DOHH2 (cell line): ENCODE data around the gene GNLY.

Experiments
- H3F3A ChIP-seq: fragments of 200-600 bp; sonication (generic), shearing (Covaris generic); 2 replicates; pipeline ENCODE4 v1.6.0; 2016; ENCODE audit warnings: antibody characterized with exemption, mild to moderate bottlenecking; ENCODE audit not compliant: control insufficient read depth, insufficient read depth
- H3K27ac ChIP-seq: fragments of 200-600 bp; sonication (generic); 2 replicates; pipeline ENCODE4 v1.5.1; 2014; ENCODE audit warnings: low read depth, mild to moderate bottlenecking, low read length, moderate library complexity
- H3K27me3 ChIP-seq: fragments of 200-600 bp; sonication (generic); 2 replicates; pipeline ENCODE4 v1.6.1; 2014; ENCODE audit warnings: mild to moderate bottlenecking, low read length, mixed read lengths; ENCODE audit not compliant: control insufficient read depth
- H3K36me3 ChIP-seq: fragments of 200-600 bp; sonication (generic); 2 replicates; pipeline ENCODE4 v1.6.1; 2014; ENCODE audit warnings: mild to moderate bottlenecking, low read length, moderate library complexity, mixed read lengths; ENCODE audit not compliant: control insufficient read depth
- H3K4me1 ChIP-seq: fragments of 200-600 bp; sonication (generic); 2 replicates; pipeline ENCODE4 v1.6.1; 2014; ENCODE audit warnings: mild to moderate bottlenecking, low read length, mixed read lengths; ENCODE audit not compliant: control insufficient read depth
- H3K4me2 ChIP-seq: fragments of 200-600 bp; sonication (generic); 2 replicates; pipeline ENCODE4 v1.6.0; 2014; ENCODE audit warnings: mild to moderate bottlenecking, low read length, moderate library complexity
- H3K4me3 ChIP-seq: fragments of 200-600 bp; sonication (generic); 2 replicates; pipeline ENCODE4 v1.5.1; 2014; ENCODE audit warnings: mild to moderate bottlenecking, low read length, mixed read lengths
- H3K79me2 ChIP-seq: fragments of 200-600 bp; sonication (generic); 2 replicates; pipeline ENCODE4 v1.6.1; 2014; ENCODE audit warnings: mild to moderate bottlenecking, low read length, mixed read lengths; ENCODE audit not compliant: control insufficient read depth
- H3K9me2 ChIP-seq: fragments of 200-600 bp; sonication (generic); replicated peaks from 2 replicates; pipeline ENCODE4 v1.6.1; 2014; ENCODE audit warnings: mild to moderate bottlenecking, low read length, mixed read lengths; ENCODE audit not compliant: control insufficient read depth
- H3K9me3 ChIP-seq: fragments of 200-600 bp; sonication (generic); 2 replicates; pipeline ENCODE4 v1.6.1; 2014; ENCODE audit warnings: antibody characterized with exemption, low read length, mixed read lengths; ENCODE audit not compliant: control insufficient read depth, insufficient read depth
- H4K20me1 ChIP-seq: fragments of 200-600 bp; sonication (generic); 2 replicates; pipeline ENCODE4 v1.6.0; 2014; ENCODE audit warnings: low read depth, mild to moderate bottlenecking, antibody characterized with exemption, low read length, moderate library complexity; ENCODE audit not compliant: control insufficient read depth, insufficient read depth
- EZH2phosphoT487 ChIP-seq: fragments of 200-600 bp; sonication (generic); IDR thresholded peaks from 2 replicates; pipeline ENCODE4 v1.6.1; 2017; ENCODE audit warnings: borderline replicate concordance, mild to moderate bottlenecking, antibody characterized with exemption, low read length, moderate library complexity, mixed read lengths
- TF ChIP-seq, protein P1 (sequence below): fragments of 200-600 bp; sonication (generic); IDR thresholded peaks from one replicate; pipeline ENCODE4 v1.5.1; 2014; ENCODE audit warnings: antibody characterized with exemption, mild to moderate bottlenecking, low read depth, low read length; ENCODE audit not compliant: poor library complexity, severe bottlenecking

GNLY gene

GRCh38 chr2:85740193-85740592 lies 46.0 kb downstream of the GNLY start:
- no peaks in the 10 kb centered on the region for H3K9me2 ChIP-seq
- H3K9me3 ChIP-seq = no peaks in the 10 kb centered on the region
- H3K4me1 ChIP-seq = no peaks in the 10 kb centered on the region
- H3K36me3 ChIP-seq = no peaks in the 10 kb centered on the region
- no peak overlapping the region for H3K27ac ChIP-seq
- H3K27me3 ChIP-seq = peaks cover 22% of the 10 kb centered on the region
- H3K79me2 ChIP-seq = no peaks in the 10 kb centered on the region
- no peak for TF ChIP-seq EZH2phosphoT487
- TF ChIP-seq, protein P1, sequence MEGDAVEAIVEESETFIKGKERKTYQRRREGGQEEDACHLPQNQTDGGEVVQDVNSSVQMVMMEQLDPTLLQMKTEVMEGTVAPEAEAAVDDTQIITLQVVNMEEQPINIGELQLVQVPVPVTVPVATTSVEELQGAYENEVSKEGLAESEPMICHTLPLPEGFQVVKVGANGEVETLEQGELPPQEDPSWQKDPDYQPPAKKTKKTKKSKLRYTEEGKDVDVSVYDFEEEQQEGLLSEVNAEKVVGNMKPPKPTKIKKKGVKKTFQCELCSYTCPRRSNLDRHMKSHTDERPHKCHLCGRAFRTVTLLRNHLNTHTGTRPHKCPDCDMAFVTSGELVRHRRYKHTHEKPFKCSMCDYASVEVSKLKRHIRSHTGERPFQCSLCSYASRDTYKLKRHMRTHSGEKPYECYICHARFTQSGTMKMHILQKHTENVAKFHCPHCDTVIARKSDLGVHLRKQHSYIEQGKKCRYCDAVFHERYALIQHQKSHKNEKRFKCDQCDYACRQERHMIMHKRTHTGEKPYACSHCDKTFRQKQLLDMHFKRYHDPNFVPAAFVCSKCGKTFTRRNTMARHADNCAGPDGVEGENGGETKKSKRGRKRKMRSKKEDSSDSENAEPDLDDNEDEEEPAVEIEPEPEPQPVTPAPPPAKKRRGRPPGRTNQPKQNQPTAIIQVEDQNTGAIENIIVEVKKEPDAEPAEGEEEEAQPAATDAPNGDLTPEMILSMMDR = no peak
- no peaks in the 10 kb centered on the region for H3F3A ChIP-seq
- H3K4me2 ChIP-seq = no peak overlapping the region
- H4K20me1 ChIP-seq = no peaks in the 10 kb centered on the region
- no peak overlapping the region for H3K4me3 ChIP-seq

DNA sequence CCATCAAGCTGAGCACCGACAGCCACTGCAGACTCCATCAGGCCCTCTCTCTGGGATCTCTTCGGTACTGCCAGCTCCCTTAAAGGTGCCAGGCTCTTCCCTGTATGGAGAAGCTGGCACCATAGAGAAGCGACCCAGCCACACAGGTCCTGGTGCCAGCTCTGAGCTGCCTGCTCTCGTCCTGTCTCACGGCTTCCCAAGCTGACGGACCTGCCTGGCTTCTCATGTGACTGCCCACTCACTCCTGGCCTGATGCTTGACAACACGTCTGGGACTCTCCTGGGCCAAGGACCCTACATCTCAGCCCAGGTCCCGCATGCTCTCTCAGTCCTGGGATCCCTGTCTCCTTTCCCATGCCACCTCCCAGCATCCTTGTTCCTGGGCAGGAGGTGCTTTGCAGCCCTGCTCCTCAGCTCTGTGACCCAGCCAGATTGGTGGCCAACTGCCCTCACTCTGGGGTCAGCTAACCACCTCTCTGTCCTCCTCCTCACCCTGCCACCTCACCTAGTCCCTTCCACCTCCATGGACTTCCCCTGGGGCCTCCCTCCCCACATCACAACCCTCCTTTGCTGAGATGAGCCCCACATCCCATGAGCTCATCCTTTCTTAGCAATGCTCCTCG lies 47.2 kb downstream of the GNLY start:
- no peak for TF ChIP-seq EZH2phosphoT487
- TF ChIP-seq, protein P1 = no peak
- Histone ChIP-seq H3K27ac (no peak overlapping the region), H3K4me2 (no peak overlapping the region), H3K79me2 (no peaks in the 10 kb centered on the region), H3K9me3 (no peaks in the 10 kb centered on the region), H3K9me2 (no peaks in the 10 kb centered on the region), H3K4me3 (no peak overlapping the region), H4K20me1 (no peaks in the 10 kb centered on the region), H3K4me1 (no peaks in the 10 kb centered on the region), H3K36me3 (no peaks in the 10 kb centered on the region), H3F3A (no peaks in the 10 kb centered on the region), H3K27me3 (peaks cover 26% of the 10 kb centered on the region)

GRCh38 chr2:85741833-85742455 lies 47.8 kb downstream of the GNLY start:
- Histone ChIP-seq H3K27me3 (peaks cover 23% of the 10 kb centered on the region), H3K27ac (no peak overlapping the region), H3K79me2 (no peaks in the 10 kb centered on the region), H3K9me3 (no peaks in the 10 kb centered on the region), H3K4me2 (no peak overlapping the region), H3K36me3 (no peaks in the 10 kb centered on the region), H4K20me1 (no peaks in the 10 kb centered on the region), H3K4me1 (no peaks in the 10 kb centered on the region), H3F3A (no peaks in the 10 kb centered on the region), H3K4me3 (no peak overlapping the region), H3K9me2 (no peaks in the 10 kb centered on the region)
- TF ChIP-seq, protein P1 = no peak
- no peak for TF ChIP-seq EZH2phosphoT487
